DMS 273 treated with DMSO at 0.1 percent for 48 hours (cell line): ENCODE measurements around the gene UBXN4.

Source experiments
- DNase-seq: peaks from one replicate; lab custom pipeline; 2025; lab: John Stamatoyannopoulos, UW

The UBXN4 gene

DNA sequence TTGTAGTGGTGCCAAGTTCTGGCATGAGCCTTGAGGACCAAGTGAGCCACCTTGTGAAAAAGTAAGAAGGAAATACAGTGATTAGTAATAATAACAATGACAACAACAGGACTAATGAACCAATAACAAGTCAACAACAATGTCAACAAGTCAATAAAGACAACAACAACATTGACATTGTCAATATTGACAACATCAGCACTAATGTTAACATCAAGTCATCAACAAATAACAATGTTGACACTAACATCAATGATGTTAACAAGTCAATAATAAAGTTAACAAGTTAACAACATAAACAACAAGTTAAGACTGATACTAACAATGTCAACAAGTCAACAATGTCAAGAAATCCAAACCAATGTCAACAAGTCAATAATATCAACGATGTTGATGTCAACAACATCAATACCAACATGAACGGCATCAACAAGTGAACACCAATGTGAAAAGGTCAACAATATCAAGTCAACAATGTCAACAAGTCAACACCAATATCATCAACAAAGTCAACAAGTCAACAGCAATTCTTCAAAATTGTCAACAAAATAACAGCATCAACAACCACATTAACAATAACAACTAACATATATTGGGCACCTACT lies 71.4 kb downstream of the UBXN4 start:
- no peak for DNase-seq

DNA sequence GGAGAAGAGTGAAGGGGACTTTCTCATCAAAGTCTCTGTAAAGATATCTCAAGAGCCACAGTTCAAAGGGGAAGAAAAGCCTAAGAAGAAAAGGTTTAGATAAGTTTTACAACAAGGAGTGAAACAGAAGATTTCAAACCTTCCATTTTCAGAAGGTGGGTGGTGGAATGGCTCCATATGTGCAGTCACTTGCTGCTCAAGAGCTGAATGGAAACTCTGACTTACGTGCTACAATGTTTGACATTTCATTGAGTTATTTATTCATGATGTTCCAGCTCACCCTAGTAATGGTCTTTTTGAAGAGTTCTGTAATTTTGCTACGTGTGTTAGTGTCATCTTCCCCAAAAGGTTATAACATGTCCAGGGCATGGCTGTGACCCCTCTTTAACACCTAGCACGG lies 73.6 kb downstream of the UBXN4 start:
- no peak for DNase-seq

DNA sequence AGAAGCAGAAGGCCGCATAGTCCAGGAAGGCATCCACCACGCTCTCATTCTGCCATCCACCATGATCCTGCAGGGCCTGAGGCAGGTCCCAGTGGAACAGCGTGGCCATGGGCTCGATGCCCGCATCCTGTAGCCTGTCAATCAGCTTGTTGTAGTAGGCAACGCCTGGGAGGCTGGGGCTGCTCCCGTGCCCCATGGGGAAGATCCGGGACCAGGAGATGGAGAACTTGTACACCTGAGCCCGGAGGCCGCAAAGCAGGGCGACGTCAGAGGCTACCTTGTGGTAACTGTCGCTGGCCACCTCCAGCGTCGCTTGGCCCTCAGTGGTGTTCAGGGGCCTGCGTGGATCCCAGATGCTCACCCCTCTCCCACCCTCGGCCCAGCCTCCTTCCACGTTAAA lies 75.8 kb downstream of the UBXN4 start:
- no peak for DNase-seq

DNA sequence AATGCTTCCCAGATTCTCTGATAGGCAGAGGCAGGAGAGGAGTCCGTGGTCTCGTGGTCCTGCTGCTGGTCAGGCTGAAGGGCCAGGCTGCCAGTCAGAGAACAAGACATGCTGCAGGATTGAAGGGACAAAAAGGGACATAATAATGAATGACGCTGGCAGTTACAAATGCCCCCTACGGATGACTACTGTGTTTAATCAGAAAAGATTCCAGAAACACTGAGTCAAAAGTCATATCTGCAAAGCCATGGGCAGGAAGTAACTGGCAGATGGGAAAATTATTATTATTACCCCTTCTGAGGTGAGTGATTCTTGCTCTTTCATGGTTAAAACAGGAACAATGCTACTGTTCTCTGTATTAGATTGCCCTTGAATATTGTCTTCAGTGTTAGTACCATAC lies 76.3 kb downstream of the UBXN4 start:
- no peak for DNase-seq

DNA sequence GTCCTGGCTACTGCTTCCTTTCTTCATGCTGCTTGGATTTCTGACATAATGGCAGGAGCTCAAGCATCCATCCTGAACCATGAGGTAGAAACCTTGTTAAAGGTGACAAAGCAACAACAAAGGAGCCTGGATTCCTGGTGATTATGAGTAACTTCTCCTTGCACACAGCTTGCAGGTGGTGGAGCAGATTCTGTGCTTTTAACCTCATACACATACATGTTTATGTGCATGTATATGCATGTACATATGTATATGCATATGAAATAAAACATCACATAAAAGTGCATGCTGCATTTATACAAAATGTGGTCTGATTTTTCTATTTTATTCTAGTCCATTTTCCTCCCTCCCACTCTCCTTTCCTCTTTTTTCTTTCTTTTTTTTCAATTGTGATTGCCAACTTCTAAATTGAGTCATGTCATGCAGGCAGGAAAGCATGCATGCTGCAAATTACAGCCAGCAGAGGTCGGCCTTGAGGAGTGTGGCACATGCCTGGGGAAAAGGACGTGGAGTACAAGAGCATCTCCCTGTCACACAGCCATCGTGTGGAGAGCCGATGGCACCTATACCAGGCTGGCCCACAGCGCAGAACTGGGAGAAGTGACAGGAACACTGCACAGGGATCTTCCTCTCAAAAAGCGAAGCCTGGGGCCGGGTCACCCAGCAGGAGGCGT lies 77.4 kb downstream of the UBXN4 start:
- DNase-seq, result no peak

DNA sequence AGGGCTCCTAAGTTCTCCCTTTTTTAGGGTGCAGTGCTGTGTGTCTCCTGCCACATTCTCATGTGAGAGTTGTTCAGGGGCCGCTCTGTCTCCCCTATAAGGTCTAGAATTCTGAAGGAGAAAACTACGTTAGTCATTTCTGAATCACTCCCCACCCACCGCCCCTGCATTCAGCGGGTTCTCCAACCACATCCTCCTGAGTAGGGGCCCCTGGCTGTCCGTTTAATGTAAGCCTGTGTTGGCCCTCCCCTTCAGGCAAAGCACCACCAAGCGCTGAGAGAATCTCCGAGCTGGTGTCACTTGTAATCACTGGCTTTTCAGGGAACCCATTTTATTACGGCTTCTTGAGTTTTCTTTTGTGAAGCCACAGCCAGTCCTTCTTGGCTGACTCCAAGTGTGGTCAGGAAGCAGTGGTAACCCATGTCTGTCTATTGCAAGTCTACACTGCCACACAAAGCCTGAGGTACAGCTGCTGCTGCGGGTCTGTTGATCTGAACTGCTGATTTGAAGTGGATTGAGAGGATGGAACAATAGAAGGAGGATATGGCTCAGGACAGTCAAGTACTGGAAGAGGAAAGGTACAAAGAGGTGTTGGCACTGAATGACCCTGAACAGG lies 78.5 kb downstream of the UBXN4 start:
- DNase-seq, result no peak

DNA sequence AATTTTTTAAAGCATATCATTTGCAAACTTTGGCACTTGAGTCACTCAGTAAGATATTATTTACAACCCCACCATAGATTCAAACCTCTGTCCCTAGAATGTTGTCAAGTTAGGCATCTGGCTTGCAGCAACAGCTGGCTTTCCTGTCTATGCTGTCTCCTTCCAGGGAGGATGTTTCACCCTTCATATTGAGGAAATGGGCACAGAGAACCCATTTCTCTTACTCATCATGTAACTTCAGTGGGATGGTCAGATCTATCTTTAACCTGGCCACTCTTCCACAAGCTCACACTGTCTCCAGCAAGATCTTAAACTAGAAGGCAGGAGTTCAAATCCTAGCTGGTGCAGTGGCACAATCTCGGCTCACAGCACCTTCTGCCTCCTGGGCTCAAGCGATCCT lies 79.5 kb downstream of the UBXN4 start:
- no peak for DNase-seq

DNA sequence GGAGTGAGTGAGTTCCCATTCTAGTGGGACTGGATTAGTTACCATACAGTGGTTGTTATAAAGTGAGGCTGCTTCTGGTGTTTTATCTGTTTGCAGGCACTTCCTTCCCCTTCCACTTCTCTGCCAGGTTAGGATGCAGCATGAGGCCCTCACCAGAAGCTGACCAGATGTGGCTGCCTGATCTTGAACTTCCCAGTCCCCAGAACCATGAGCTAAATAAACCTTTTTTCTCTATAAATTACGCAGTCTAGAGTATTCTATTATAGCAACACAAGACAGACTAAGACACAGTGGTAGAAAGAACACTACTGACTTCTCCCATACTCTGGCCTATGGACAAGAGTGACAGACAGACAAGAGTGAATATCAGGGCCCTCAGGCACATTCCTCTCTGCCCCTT lies 81.2 kb downstream of the UBXN4 start:
- DNase-seq, result no peak

DNA sequence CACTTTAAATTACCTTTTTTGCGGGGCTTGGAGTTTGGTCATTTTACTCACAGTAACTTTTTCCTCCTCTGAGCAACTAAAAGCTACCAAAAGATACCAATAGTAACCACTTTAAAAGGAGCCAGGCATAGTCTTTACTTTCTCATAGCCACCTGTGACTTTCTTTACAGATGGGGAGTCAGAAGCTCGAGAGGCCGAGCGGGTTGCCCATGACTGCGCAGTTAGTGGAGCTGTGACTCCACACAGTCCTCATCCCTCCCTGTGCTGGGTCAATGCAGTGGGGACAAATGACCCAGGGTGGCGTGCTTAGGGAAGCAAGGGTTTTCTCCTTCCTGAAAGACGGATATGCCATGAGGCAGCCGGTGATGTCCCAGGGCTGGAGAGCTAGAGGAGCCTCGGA lies 83.5 kb downstream of the UBXN4 start:
- DNase-seq, result no peak

DNA sequence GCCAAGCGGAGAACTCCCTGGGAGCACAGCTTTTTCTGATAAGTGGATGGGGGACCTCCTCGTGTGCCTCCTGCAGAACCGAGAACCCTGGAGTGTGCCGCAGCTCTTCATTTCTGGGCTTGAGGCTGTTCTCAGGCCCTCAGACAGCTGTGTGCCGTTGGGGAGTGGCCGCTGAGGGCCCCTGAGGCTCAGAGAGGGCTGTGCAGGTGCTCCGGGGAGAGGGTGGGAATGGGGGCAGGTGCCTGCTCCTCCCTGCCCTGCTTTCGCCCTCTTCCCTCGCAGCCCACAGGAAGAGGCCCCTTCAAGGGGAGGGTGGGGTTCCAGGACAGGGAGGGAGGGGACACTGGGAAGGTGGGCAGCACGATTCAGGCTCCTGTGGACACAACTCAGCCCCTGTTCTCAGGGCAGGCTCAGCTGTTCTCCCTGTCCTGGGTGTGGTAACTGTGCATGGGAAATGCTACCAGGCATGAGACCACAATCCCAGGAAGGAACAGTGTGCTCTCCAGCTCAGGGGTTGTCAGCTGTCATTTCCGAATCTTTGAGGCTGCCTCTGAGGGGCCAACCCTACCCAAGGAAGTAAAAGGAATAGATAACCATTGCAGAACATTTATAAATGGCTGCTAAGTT lies 84.0 kb downstream of the UBXN4 start:
- no peak for DNase-seq

DNA sequence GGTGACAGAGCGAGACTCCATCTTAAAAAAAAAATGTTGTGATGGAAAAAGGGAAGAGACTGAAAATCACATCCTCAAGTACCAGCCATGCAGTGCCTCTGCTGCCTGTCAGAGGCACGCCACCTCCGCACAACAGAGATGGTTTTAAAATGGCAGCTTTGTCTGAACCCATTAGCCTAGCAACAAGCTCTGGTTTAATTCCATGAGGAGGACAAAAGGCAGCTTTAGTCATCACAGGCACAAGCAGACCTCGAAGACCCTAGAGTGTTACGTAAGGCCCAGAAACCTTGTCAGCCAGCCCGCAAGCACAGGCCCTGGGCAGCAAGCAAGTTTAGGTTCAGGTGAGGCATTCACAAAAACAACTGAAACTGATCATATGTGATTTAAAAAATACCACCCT lies 84.9 kb downstream of the UBXN4 start:
- DNase-seq, result no peak

DNA sequence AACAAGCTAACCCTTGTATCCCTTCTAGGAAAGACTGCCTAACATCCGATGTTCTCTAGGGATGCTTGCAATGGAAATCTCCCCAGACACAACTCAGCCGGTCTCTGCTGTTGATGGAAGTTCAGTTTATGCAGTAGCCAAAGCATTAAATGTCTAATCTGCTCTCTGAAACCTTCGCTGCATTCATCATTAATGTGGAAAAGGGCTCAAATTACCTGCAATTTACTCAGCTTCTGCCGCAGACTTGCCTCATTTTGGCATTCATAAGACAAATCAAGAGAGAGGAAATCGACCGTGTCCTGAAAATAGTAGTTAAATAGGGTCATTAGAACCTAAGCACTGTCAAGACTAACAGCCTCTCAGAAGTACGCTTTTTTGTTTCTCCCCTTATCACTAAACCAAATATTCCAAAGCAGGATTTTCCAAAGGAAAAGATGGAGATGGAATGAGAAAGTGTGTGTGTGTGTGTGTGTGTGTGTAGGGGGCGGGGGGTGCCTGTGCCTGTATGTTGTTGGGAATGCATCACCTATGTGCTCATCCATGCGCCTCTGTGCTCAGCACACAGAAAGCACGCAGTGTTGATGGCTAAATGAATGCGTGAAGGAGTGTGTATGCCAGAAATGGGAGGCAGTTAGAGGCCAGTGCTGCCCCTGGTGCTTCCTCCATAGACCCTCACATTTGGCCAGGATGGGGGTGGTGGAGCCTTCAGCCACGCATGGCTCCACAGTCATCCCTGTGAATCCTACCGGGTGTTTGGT lies 87.9 kb downstream of the UBXN4 start:
- no peak for DNase-seq

DNA sequence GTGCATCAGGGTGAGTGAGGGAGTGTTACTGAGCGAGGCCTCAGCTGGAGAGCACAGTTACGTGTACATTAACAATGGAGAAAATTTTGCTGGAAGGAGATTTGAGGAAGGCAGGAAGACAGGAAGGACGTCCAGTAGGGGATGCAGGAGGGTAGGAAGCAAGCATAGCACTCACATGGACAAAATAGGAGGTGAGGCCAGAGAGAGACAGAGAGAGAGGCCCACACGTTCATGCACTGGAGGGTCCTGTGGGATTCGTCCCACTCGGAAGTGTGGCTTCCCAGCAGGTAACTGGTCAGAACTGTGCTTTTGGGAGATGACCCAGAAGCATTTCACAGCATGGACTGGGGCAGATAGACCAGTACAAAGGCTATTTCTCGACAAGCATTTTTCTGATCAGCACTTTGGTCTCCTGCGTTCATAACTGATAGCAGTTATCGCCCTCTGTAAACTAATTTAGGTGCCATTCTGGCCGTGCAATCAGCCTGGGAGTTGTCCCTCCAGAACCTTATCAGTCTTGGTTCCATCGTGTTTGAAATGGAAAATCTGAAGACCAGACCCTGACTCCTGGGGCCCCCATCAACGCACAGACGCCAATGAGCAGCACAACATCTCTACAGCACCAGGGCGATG lies 89.6 kb downstream of the UBXN4 start:
- DNase-seq, result no peak

DNA sequence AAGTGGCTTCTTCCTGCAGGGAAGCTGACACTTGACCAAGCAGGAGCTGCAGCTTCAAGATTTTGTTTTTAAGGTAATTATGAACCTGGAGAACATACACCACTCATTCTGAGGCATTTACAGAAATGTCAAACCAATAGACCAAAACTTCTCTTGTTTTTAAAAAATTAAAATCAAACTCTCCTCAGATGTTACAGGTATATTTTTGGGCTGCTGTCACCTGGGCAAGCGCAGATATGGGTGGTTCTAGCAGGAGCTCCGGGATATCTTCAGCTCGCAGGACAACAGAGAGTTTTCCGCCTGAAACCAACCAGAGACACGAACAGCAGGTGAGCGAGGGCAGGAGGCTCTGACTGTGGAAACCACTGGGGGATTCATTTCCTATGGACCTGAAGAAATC lies 91.2 kb downstream of the UBXN4 start:
- DNase-seq, result no peak
